Measurements from ENCODE around the gene COIL.

The COIL gene

DNA sequence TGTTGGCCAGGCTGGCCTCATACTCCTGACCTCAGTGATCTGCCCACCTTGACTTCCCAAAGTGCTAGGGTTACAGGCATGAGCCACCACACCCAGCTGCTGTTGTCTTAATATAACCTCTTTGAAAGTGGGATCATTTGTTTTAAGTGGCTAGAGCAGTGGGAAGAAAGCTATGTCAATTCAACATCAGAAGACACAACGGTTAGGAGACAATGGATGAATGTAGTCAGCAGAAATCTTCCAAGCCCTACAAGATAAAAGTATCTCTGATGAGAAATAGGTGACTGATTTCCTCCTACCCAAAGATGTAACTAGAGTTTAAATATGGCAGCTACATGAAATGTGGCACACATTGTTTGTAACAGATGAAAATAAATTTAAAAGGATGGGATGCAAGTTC lies 27.0 kb downstream of the COIL start:
- TF ChIP-seq, protein P1, sequence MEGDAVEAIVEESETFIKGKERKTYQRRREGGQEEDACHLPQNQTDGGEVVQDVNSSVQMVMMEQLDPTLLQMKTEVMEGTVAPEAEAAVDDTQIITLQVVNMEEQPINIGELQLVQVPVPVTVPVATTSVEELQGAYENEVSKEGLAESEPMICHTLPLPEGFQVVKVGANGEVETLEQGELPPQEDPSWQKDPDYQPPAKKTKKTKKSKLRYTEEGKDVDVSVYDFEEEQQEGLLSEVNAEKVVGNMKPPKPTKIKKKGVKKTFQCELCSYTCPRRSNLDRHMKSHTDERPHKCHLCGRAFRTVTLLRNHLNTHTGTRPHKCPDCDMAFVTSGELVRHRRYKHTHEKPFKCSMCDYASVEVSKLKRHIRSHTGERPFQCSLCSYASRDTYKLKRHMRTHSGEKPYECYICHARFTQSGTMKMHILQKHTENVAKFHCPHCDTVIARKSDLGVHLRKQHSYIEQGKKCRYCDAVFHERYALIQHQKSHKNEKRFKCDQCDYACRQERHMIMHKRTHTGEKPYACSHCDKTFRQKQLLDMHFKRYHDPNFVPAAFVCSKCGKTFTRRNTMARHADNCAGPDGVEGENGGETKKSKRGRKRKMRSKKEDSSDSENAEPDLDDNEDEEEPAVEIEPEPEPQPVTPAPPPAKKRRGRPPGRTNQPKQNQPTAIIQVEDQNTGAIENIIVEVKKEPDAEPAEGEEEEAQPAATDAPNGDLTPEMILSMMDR (IDR thresholded peaks at IDR 0.05; ENCODE audit: extremely low read depth, missing control alignments): no peak
- DNase-seq (ENCODE audit: low spot score): no peak

DNA sequence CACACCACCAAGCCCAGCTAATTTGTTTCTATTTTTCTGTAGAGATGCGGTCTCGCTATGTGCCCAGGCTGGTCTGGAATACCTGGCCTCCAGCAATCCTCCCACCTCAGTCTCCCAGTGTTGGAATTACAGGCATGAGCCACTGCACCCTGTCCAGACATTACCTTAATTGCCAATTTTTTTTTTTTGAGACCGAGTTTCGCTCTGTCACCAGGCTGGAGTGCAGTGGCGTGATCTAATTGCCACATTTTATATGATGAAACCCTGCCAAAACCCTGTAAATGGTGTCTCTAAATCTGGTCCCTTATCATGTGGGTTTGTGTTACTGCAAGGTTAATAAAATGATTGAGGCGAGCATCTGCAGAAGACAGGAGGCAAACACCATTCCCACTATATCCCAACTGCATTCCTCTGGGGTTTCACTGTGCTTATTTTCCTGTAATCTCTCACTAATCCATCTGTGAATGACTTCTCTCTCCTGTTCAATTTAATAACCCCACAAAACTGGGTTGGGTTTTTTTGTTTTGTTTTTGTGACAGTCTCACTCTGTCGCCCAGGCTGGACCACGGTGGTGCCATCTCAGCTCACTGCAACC lies 27.6 kb downstream of the COIL start:
- DNase-seq (ENCODE audit: low spot score): no peak
- TF ChIP-seq, protein P1 (IDR thresholded peaks at IDR 0.05; ENCODE audit: extremely low read depth, missing control alignments): no peak

DNA sequence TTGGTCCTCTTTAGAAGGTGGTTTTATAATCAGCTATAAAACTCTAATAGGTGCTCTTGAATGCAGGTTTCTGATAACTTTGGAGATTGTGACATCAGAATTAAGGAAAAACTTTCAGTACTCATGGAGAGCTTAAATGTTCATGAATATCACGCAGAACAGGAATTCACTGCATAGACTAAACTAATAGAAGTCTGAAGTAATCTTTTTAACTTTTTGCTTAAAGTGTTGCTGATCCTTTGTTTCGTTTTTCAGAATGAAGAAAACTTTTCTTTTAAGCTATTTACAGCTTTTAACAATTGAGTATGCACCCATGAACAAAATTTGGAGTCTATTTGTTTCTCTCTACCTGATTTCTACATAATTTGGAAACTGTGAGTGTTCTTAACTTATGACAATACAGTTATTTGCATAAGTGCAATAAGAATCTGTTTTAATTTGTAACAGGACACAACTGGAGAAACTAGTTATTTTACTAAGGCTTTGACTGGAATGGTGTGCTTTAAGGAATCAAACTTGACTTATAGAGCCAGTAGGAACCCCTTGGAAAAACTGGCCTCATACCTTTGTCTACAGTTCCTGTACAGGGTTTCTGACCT lies 30.0 kb downstream of the COIL start:
- TF ChIP-seq, protein P1 (IDR thresholded peaks at IDR 0.05; ENCODE audit: extremely low read depth, missing control alignments): no peak
- DNase-seq (ENCODE audit: low spot score): no peak

DNA sequence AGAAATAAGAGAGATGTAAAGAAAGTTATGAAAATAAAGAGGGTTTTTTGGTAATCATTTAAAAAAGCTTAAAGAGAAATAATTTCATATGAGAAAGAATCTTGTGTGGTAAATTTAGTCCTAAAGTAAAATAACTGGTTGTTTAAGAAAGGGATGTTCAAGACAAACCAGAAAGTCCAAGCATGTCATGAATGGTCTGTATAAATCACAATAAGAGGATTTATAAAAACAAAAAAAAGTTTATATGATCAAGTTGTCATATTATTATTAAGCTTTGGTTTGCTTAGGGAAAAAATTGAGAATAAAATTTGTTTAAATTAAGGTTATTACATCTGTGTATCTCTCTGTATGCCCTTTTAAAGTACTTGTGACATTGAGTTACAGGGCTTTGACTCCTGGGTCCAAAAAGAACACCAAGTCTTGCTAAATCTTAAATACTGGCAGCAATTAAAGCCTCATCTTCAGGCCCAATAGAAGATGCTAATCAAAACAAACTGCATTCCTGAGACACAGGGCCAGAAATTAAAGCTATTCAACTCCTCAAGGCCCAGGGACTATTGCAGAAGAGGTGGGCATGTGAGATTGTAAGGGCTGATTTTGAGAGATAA lies 31.4 kb downstream of the COIL start:
- DNase-seq (ENCODE audit: low spot score): no peak
- TF ChIP-seq, protein P1 (IDR thresholded peaks at IDR 0.05; ENCODE audit: extremely low read depth, missing control alignments): no peak

DNA sequence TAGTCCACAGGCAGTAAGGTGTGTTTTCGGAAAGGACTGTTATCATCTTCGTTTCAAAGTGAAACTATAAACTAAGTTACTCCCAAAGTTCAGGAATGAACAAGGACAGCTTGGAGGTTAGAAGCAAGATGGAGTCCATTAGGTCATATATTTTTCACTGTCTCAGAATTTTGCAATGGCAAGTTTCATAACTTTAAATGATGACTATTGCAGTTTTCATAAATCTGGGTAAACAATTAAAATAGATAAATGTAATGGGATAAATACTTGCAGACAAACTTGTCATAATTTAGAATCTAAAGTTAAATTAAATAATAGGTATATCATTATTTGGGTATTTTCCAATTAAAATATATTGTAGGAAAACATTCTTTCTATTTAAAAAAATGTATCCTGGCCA lies 32.3 kb downstream of the COIL start:
- DNase-seq (ENCODE audit: low spot score): no peak
- TF ChIP-seq, protein P1 (IDR thresholded peaks at IDR 0.05; ENCODE audit: extremely low read depth, missing control alignments): no peak

DNA sequence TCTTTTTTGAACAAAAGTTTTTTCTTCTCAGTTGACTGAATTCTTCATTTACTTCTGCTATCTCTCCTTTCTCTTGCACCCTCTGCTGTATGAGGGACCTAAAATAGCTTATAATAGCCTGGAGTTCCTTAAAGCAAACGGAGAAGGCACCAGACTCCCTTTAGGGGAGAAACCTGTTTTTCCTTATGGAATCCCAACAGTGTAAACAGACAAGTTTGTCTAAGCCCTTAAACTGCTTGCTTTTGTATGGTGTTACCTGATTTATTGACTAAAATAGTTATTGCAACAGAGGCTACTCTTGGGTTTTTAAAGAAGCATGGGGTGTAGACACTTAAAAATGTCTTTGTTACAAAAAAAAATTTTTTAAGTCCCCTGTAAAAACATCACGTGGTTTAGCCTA lies 34.1 kb downstream of the COIL start:
- no peak for DNase-seq (ENCODE audit: low spot score)
- TF ChIP-seq, protein P1 (IDR thresholded peaks at IDR 0.05; ENCODE audit: extremely low read depth, missing control alignments): no peak

DNA sequence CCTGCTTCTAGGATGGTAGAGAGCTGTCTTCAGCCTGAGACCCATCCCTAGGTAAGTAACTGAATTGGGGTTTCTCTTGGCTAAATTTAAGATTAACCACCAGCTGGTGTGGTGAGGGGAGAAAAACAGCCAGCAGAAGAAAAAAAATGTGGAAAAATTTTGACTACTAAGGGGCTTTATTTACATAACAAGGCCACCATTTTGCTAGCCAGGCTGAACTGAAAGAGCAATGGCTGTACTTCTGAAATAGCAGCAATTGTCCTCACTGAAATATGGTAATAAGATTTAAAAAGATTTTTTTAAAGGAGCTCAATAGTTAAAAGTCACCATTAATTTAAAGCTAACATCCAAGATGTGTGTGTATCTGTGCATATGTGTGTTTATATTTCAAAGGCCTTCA lies 34.6 kb downstream of the COIL start:
- TF ChIP-seq, protein P1 (IDR thresholded peaks at IDR 0.05; ENCODE audit: extremely low read depth, missing control alignments): no peak
- DNase-seq (ENCODE audit: low spot score): no peak
